SK-N-MC (cell line): ENCODE data around the gene XCL1.
"Not testable (repeated sequence)": the region's sequence is repeated elsewhere in the genome, so short reads cannot be mapped to it uniquely, and the experiment has no call there.

Experiments used
- EZH2 ChIP-seq: fragments of 200-600 bp; sonication (generic); IDR thresholded peaks from one replicate; pipeline ENCODE4 v1.6.1; 2017; ENCODE audit warnings: antibody characterized with exemption
- FOXP2 ChIP-seq: optimal IDR thresholded peaks from 2 replicates; pipeline ENCODE3; 2011; ENCODE audit warnings: mild to moderate bottlenecking, moderate library complexity; ENCODE audit not compliant: insufficient read depth; ENCODE audit errors: extremely low read length, control extremely low read depth
- POLR2AphosphoS5 ChIP-seq: IDR thresholded peaks from 2 replicates; pipeline ENCODE4 v1.6.1; 2012; ENCODE audit warnings: mild to moderate bottlenecking, low read depth, low read length, borderline replicate concordance

DNA sequence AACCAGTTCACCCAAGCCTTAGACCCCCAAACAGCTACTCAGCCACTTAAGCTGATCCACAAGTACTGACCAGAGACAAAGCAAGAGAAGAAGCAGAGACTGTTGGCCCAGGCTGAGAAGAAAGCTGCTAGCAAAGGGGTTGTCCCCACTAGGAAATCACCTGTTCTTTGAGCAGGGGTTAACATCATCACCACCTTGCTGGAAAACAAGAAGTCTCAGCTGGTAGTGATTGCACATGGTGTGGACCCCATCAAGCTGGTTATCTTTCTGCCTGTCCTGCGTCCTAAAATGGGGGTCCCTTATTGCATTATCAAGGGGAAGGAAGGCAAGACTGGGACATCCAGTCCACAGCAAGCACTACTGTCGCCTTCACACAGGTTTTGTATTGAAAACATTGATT is 33.4 kb upstream of the XCL1 start:
- not testable (repeated sequence) for TF ChIP-seq POLR2AphosphoS5, EZH2, FOXP2
